ENCODE measurements around the gene VAMP8.

GRCh38 chr2:85558160-85558559 is 19.2 kb upstream of the VAMP8 start:
- TF ChIP-seq, protein P1, sequence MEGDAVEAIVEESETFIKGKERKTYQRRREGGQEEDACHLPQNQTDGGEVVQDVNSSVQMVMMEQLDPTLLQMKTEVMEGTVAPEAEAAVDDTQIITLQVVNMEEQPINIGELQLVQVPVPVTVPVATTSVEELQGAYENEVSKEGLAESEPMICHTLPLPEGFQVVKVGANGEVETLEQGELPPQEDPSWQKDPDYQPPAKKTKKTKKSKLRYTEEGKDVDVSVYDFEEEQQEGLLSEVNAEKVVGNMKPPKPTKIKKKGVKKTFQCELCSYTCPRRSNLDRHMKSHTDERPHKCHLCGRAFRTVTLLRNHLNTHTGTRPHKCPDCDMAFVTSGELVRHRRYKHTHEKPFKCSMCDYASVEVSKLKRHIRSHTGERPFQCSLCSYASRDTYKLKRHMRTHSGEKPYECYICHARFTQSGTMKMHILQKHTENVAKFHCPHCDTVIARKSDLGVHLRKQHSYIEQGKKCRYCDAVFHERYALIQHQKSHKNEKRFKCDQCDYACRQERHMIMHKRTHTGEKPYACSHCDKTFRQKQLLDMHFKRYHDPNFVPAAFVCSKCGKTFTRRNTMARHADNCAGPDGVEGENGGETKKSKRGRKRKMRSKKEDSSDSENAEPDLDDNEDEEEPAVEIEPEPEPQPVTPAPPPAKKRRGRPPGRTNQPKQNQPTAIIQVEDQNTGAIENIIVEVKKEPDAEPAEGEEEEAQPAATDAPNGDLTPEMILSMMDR (IDR thresholded peaks at IDR 0.05), result no peak
- TF ChIP-seq POLR2A (IDR thresholded peaks at IDR 0.05; ENCODE audit: low read length), result no peak
- no peak for TF ChIP-seq MAFK (IDR thresholded peaks at IDR 0.05; ENCODE audit: partially characterized antibody)
- no peak for TF ChIP-seq JUN (IDR thresholded peaks at IDR 0.05)
- TF ChIP-seq MYC (IDR thresholded peaks at IDR 0.05; ENCODE audit: borderline replicate concordance, low read length), result no peak
- no peak for TF ChIP-seq MAX (IDR thresholded peaks at IDR 0.05)

All from A549 (cell line).